ENCODE results near the gene ACKR3. TPM values are rescaled to one million over a fixed set of nuclear protein-coding genes. Genes with fewer than 3 reads are reported as not detected.

Gene ACKR3
- total RNA-seq, 1 donor from 2014 or later: 0.65 TPM

GRCh38 chr2:236628256-236628901 is 58.8 kb downstream of the ACKR3 start:
- Mint-ChIP-seq H3K27ac (no peak overlapping the region), H3K4me3 (no peak overlapping the region), H3K27me3 (ENCODE audit: insufficient read depth) (peaks cover 4% of the 10 kb centered on the region), H3K9me3 (no peaks in the 10 kb centered on the region), H3K36me3 (ENCODE audit: low read depth) (no peaks in the 10 kb centered on the region), H3K4me1 (ENCODE audit: low read depth) (no peaks in the 10 kb centered on the region)
- intact Hi-C loops (cut with micrococcal nuclease): no loop called here
- no peak for DNase-seq (ENCODE audit: low spot score)

- DNase-seq (ENCODE audit: low spot score): no peak
- Mint-ChIP-seq H3K4me1 (ENCODE audit: low read depth) (no peaks in the 10 kb centered on the region), H3K27ac (no peak overlapping the region), H3K9me3 (no peaks in the 10 kb centered on the region), H3K36me3 (ENCODE audit: low read depth) (no peaks in the 10 kb centered on the region), H3K27me3 (ENCODE audit: insufficient read depth) (peaks cover 4% of the 10 kb centered on the region), H3K4me3 (no peak overlapping the region)
- intact Hi-C loops (cut with micrococcal nuclease): no loop called here
These were observed 59.5 kb downstream of the ACKR3 start for GRCh38 chr2:236628981-236629605.

DNA sequence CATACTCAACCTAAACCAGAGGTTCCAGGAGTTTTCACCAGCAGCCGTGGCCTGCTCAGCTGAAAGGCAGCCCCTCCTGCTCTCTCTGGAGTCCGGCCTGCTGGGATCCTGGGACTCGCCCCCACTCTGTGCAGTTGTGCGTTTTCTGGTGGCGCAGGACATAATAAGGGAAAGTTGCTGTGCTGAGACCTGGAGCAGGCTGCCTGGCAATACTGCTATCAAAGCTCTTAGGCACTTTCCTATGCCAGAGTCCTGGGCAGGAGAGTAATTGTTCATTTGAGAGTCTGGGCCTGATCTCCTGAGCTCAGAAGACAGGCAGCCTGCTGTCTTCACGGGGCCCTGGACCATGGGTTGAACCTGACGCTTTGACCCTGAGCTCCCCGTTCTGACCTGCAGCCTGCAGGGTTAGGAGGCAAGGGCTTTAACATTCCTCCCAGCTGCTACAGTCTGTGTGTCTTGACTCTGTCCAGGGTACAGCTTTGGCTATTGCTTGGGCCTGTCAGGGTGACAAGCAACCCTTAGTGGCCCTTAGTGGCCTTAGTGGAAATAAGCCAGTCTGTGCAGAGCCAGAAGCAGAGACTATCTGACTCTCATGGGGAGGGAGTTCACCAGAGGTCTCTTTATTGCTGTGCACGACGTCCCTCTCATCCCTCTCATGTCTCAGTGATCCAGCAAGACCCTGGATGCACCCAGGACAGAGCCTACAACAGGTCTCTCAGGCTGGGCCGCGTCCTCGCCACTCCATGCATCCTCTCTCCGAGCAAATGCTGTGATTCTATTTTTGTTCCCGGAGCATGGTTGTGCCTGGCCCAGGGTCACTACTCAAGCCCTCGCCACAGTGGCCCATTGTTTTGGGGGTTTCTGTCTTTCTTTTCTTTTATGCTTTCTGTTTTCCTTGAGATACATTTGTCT is 60.6 kb downstream of the ACKR3 start:
- intact Hi-C loops (cut with micrococcal nuclease): no loop called here
- H3K27me3 Mint-ChIP-seq (ENCODE audit: insufficient read depth): peaks cover 4% of the 10 kb centered on the region
- no peaks in the 10 kb centered on the region for H3K4me1 Mint-ChIP-seq (ENCODE audit: low read depth)
- no peak for DNase-seq (ENCODE audit: low spot score)
- H3K4me3 Mint-ChIP-seq: no peak overlapping the region
- no peak overlapping the region for H3K27ac Mint-ChIP-seq
- no peaks in the 10 kb centered on the region for H3K36me3 Mint-ChIP-seq (ENCODE audit: low read depth)
- H3K9me3 Mint-ChIP-seq: no peaks in the 10 kb centered on the region

DNA sequence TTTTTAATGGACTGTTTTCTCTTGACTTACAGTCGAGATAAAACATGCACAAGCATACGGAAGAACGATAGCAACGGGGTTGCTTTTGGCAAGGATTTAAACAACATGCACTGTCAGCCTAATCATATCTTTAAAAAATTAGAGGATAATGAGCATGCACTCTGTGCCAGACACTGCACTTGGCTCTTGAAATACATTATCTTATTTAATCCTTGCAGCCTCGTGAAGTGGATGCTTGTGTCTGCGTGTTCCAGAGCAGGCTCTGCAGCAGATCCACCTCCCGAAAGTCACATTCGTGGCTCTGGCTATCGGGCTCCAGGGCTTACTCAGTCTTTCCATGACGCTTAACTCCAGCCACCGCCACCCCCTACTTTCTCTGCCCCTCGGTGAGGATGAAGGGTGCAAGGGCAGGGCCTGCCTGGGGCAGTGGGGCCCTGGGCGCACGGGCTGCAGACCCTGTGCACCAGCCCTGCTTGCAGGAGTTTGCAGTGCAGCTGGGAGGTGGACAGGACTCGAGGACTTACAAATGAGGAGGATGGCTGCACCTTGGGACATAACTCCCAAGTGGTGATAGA is 61.7 kb downstream of the ACKR3 start:
- Mint-ChIP-seq H3K27ac (no peak overlapping the region), H3K36me3 (ENCODE audit: low read depth) (no peaks in the 10 kb centered on the region), H3K27me3 (ENCODE audit: insufficient read depth) (peaks cover 4% of the 10 kb centered on the region), H3K4me1 (ENCODE audit: low read depth) (no peaks in the 10 kb centered on the region), H3K4me3 (no peak overlapping the region), H3K9me3 (no peaks in the 10 kb centered on the region)
- intact Hi-C loops (cut with micrococcal nuclease): no loop called here
- DNase-seq (ENCODE audit: low spot score): no peak

GRCh38 chr2:236631856-236632291 is 62.2 kb downstream of the ACKR3 start:
- no peak for DNase-seq (ENCODE audit: low spot score)
- no peak overlapping the region for H3K27ac Mint-ChIP-seq
- H3K27me3 Mint-ChIP-seq (ENCODE audit: insufficient read depth): peaks cover 4% of the 10 kb centered on the region
- no peaks in the 10 kb centered on the region for H3K9me3 Mint-ChIP-seq
- H3K36me3 Mint-ChIP-seq (ENCODE audit: low read depth): no peaks in the 10 kb centered on the region
- H3K4me3 Mint-ChIP-seq: no peak overlapping the region
- no peaks in the 10 kb centered on the region for H3K4me1 Mint-ChIP-seq (ENCODE audit: low read depth)
- intact Hi-C loops (cut with micrococcal nuclease): no loop called here
